DND-41 (cell line): ENCODE measurements around the gene NIPAL3.

ENCODE experiments used
- CTCF ChIP-seq: IDR thresholded peaks from 2 replicates; pipeline ENCODE4 v1.5.1; 2012; ENCODE audit warnings: borderline replicate concordance, low read length, moderate library complexity, mild to moderate bottlenecking; ENCODE audit not compliant: poor library complexity, severe bottlenecking; ENCODE audit errors: extremely low read depth
- EZH2 ChIP-seq: IDR thresholded peaks from 3 replicates; pipeline ENCODE4 v1.6.1; 2012; ENCODE audit warnings: borderline replicate concordance, low read depth, mild to moderate bottlenecking, moderate library complexity, low read length, inconsistent platforms; ENCODE audit not compliant: severe bottlenecking

GRCh38 chr1:24517898-24518297 lies 102.3 kb downstream of the NIPAL3 start:
- TF ChIP-seq CTCF = no peak
- no peak for TF ChIP-seq EZH2
